HG02759 (cell line): ENCODE measurements around the gene ACP7.
"Not testable (repeated sequence)": the region's sequence is repeated elsewhere in the genome, so short reads cannot be mapped to it uniquely, and the experiment has no call there.

Experiments
- ATAC-seq: cut with Tn5 transposase; IDR thresholded peaks from one replicate; pipeline ENCODE4 v1.9.1; 2021; ENCODE audit warnings: mild to moderate bottlenecking, moderate library complexity; ENCODE audit not compliant: unreplicated experiment

ACP7 gene, protein sequence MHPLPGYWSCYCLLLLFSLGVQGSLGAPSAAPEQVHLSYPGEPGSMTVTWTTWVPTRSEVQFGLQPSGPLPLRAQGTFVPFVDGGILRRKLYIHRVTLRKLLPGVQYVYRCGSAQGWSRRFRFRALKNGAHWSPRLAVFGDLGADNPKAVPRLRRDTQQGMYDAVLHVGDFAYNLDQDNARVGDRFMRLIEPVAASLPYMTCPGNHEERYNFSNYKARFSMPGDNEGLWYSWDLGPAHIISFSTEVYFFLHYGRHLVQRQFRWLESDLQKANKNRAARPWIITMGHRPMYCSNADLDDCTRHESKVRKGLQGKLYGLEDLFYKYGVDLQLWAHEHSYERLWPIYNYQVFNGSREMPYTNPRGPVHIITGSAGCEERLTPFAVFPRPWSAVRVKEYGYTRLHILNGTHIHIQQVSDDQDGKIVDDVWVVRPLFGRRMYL

DNA sequence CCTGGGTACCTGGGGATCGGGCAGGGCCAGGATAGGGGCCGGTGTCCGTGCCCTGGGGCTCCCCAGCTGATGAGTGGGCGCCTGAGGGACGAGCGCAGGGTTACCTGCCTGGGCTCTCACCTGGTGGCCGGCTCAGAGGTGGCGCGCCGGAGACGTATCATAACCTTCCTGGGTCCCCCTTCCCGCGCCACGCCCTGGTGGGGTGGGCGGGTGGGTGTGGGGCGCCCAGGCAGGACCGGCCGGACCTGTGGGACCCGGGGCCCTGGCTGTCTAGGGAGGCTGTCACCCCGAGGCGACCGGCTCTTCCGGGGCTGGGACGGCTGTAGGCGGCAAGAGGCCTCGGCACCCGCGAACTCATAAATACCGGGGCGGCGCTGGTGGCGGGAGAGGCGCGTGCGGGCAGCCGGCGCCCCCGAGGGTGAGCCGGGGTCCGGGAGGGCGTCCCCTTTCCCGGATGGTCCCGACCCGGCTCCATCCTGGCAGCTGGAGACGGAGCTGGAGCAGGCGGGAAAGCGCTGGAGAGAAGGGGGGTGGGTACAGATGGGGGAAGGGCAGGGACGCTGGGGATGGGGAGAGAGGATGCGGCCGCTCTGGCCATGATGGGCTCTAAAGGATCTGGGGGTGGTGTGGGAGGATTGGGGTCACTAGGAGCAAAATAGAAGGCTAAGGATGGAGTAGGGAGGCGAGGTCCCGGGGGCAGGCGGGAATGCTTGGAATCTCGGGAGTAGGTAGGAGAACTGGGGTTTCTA, at the start of gene ACP7:
ACP7 (plus strand) TSS at position 386 of the 749 bp plus-strand sequence. CDS start 902 bp downstream, outside the sequence.
- ATAC-seq, result no peak

- no peak for ATAC-seq
Measured at GRCh38 chr19:39036581-39036980, 47.6 kb upstream of the ACP7 start.

- ATAC-seq, result no peak
Measured at GRCh38 chr19:39037194-39037593, 47.0 kb upstream of the ACP7 start.

DNA sequence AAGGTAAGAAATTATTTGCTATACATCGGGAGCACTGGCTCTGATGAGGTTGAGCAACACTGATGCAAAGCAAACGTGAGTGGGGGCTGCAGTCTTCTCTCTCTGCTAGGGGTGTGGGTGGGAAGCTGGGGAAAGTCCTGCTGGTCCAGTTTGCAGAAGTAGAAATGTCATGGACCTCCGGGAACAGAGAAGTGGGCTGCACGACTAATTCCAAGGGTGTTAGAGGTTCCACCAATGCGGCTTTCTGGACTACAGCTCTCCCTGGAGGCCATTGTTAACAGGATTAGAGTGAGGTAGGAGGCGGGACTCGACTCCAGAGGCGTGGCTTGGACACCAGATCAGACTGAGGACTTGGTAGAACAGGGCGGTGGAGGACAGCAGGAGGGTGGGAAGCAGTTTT, 46.1 kb upstream of the ACP7 start:
- no peak for ATAC-seq

- ATAC-seq, result no peak
Measured at GRCh38 chr19:39045506-39045905, 38.7 kb upstream of the ACP7 start.

- ATAC-seq, result no peak
Measured at GRCh38 chr19:39046037-39046821, 37.9 kb upstream of the ACP7 start.

- ATAC-seq, result no peak
Measured at GRCh38 chr19:39047073-39047472, 37.1 kb upstream of the ACP7 start.

GRCh38 chr19:39052243-39052746, 31.9 kb upstream of the ACP7 start:
- ATAC-seq, result no peak

GRCh38 chr19:39052846-39053245, 31.3 kb upstream of the ACP7 start:
- no peak for ATAC-seq

DNA sequence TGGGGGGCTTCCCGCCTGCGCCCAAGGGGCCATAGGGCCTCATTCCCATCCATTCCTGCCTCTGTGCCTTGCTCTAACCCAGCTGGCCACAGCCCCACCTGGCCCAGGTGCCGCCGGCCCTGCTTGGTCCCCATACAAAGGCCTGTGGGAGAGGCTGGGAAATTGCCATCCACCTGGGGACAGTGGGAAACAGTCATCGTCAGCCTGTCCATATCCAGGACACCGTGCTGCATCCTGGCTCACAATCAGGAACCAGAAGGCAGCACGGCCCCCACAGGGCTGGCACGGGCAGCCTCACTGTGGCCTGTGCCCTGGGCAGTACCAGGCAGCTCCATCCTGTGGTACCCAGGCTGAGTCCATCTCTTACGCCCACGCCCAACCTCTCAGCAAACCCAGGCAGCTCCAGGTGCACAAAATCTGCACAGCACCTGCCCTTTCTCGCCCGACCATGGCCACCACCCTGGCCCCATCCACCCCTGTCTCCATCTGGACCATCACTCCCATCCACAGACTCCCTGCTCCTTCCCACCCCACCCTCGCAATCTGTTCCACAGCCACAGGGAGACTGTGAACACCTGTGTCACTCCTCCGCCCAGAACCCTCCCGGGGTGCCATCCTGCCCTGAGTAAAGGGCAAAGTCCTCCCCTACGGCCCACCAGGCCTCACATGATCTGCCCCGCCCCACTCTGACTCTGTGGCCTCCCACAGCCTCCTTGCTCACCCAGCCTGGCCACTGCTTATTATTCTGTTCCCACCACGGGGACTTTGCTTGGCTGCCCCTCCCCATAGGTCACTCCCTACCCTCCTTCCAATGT, 30.7 kb upstream of the ACP7 start:
- no peak for ATAC-seq

DNA sequence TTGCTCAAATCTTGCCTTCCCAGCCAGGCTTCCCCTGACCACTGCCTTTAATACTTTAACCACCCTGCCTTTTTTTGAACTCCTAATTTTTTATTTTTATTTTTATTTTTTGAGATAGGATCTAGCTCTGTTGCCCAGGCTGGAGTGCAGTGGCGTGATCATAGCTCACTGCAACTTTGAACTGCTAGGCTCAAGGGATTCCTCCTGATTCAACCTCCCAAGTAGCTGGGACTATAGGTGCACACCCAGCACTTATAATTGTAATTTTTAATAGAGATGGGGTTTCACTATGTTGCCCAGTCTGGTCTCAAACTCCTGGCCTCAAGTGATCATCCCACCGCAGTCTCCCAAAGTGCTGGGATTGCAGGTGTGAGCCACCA, 30.1 kb upstream of the ACP7 start:
- ATAC-seq, result no peak

DNA sequence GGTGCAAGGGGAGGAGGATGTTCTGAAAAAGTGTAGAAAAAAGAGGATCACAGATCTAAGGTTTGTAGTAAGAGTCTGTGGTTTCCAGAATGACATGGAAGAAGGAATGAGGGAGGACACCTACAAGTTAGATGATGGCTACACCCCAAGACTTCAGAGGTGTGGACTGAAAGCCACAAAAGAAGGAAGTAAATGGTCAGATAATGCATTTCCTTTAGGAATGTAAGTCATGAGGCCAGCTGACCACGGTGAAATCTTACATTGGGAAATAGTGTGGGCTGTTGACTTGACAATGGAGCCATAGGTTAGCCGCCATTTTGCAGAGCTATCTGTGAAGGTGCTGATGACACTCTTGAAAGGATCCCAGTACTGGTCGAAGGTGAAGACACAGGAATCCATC, 26.6 kb upstream of the ACP7 start:
- ATAC-seq, result no peak

DNA sequence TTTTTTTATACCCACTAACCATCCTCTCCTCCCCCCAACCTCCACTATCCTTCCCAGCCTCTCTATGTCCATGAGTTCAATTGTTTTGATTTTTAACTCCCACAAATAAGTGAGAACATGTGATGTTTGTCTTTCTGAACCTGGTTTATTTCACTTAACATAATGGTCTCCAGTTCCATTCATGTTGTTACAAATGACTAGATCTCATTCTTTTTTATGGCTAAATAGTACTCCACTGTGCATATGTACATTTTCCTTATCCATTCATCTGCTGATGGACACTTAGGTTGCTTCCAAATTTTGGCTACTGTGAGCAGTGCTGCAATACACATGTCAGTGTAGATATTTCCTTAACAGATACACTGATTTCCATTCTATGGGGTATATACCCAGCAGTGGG, 24.9 kb upstream of the ACP7 start:
- ATAC-seq, result no peak

DNA sequence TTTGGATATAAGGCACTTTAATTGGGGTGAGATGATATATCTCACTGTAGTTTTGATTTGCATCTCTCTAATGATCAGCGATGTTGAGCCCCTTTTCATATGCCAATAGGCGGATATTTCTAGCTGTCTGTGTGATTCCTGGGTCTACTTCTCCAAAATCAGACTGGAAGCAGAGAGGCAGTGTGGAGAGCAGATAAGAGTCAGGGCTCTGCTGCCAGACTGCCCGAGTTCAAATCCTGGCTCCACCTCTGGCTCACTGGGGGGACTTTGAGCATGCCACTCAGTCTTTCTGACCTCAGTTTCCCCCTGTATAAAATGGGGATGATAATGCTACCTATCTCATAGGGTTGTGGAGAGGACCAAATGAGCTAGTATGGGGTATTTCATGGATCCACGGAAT, 24.0 kb upstream of the ACP7 start:
- no peak for ATAC-seq

GRCh38 chr19:39064405-39064804, 19.8 kb upstream of the ACP7 start:
- ATAC-seq, result no peak

- no peak for ATAC-seq
Measured at GRCh38 chr19:39065928-39066327, 18.2 kb upstream of the ACP7 start.

DNA sequence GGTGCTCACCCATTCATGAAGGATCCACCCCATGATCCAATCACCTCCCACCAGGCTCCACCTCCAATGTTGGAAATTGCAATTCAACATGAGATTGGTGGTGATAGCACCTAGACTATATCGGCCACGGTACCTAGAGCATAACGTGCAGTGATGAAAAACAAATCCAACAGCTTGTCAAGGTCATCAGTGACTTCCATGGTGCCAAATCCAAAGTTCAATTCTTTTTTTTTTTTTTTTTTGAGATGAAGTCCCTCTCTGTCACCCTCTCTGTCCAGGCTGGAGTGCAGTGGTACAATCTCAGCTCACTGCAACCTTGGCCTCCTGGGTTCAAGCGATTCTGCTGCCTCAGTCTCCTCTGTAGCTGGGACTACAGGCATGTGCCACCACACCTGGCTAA, 17.1 kb upstream of the ACP7 start:
- no peak for ATAC-seq

DNA sequence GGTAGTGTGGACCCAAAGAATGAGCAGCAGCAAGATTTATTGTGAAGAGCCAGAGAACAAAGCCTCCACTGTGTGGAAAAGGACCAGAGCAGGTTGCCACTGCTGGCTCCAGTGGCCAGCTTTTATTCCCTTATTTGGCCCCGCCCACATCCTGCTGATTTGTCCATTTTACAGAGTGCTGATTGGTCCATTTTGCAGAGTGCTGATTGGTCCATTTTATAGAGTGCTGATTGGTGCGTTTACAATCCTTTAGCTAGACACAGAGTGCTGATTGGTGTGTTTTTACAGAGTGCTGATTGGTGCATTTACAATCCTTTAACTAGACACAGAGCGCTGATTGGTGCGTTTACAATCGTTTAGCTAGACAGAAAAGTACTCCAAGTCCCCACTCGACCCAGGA, 15.9 kb upstream of the ACP7 start:
- not testable (repeated sequence) for ATAC-seq

GRCh38 chr19:39070888-39071287, 13.3 kb upstream of the ACP7 start:
- ATAC-seq, result no peak

DNA sequence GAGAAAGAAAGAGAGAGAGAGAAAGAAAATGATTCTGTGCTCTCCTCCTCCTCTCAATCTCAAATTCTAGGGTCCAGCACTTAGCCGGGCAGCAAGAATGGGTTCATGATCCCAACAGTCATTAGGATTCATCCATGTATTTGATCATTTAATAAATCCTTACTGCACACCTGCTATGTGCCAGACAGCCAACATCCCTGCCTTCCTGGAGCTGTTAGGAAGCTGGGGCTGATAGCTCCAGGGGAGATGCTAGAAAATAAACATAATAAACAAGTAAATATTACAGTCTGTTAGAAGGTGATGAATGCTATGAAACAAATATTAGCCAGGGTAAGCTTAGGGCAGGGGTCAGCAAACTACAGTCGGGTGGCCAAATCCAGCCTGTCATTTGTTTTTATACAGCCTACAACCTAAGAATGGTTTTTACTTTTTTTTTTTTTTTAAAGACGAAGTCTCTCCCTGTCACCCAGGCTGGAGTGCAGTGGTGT, 9.9 kb upstream of the ACP7 start:
- ATAC-seq, result no peak
